ENCODE measurements around the gene METTL24.
"Not testable (repeated sequence)": the region's sequence is repeated elsewhere in the genome, so short reads cannot be mapped to it uniquely, and the experiment has no call there.

Gene METTL24

GRCh38 chr6:110309432-110309831 is 48.7 kb downstream of the METTL24 start:
- DNase-seq = not testable (repeated sequence)

GRCh38 chr6:110307368-110307767 is 50.8 kb downstream of the METTL24 start:
- DNase-seq = no peak

GRCh38 chr6:110305832-110306231 is 52.3 kb downstream of the METTL24 start:
- not testable (repeated sequence) for DNase-seq

GRCh38 chr6:110303692-110304091 is 54.5 kb downstream of the METTL24 start:
- DNase-seq = not testable (repeated sequence)

- DNase-seq = no peak
Measured at GRCh38 chr6:110298916-110299315, 59.2 kb downstream of the METTL24 start.

GRCh38 chr6:110298411-110298810 is 59.7 kb downstream of the METTL24 start:
- no peak for DNase-seq

- no peak for DNase-seq
Measured at GRCh38 chr6:110296241-110297025, 61.7 kb downstream of the METTL24 start.

- no peak for DNase-seq
Measured at GRCh38 chr6:110295451-110296165, 62.5 kb downstream of the METTL24 start.

- DNase-seq = no peak
Measured at GRCh38 chr6:110287462-110288341, 70.4 kb downstream of the METTL24 start.

GRCh38 chr6:110285306-110286060 is 72.7 kb downstream of the METTL24 start:
- no peak for DNase-seq

GRCh38 chr6:110284855-110285254 is 73.3 kb downstream of the METTL24 start:
- no peak for DNase-seq

GRCh38 chr6:110283657-110284056 is 74.5 kb downstream of the METTL24 start:
- no peak for DNase-seq

- no peak for DNase-seq
Measured at GRCh38 chr6:110282412-110282811, 75.7 kb downstream of the METTL24 start.

GRCh38 chr6:110277100-110277665 is 81.0 kb downstream of the METTL24 start:
- no peak for DNase-seq

- DNase-seq = not testable (repeated sequence)
Measured at GRCh38 chr6:110272781-110273180, 85.4 kb downstream of the METTL24 start.

GRCh38 chr6:110271732-110272022 is 86.5 kb downstream of the METTL24 start:
- DNase-seq = no peak

- DNase-seq = peak; percentile 31
Measured at GRCh38 chr6:110270165-110270564, 88.0 kb downstream of the METTL24 start.

GRCh38 chr6:110269623-110270022 is 88.5 kb downstream of the METTL24 start:
- no peak for DNase-seq

GRCh38 chr6:110266996-110267395 is 91.2 kb downstream of the METTL24 start:
- DNase-seq = no peak

- DNase-seq = no peak
Measured at GRCh38 chr6:110265273-110265672, 92.9 kb downstream of the METTL24 start.

- DNase-seq = no peak
Measured at GRCh38 chr6:110256366-110256765, 101.8 kb downstream of the METTL24 start.

GRCh38 chr6:110255211-110255750 is 102.9 kb downstream of the METTL24 start:
- peak; percentile 26 for DNase-seq

All from fibroblast of upper back skin (primary cell).